ENCODE data around the gene PIGR. TPM values are rescaled to one million over a fixed set of nuclear protein-coding genes. Genes with fewer than 3 reads are reported as not detected.
A peak's percentile ranks its signal among the peaks of the same experiment; 100 is the strongest.

Gene PIGR
- total RNA-seq, 1 donor from 2014 or later, result not detected

GRCh38 chr1:206935491-206936067 is 10.7 kb downstream of the PIGR start:
- Mint-ChIP-seq H3K27me3 (ENCODE audit: unreplicated experiment) (peaks cover 4% of the 10 kb centered on the region), H3K4me1 (ENCODE audit: unreplicated experiment) (no peaks in the 10 kb centered on the region), H3K36me3 (ENCODE audit: unreplicated experiment) (no peaks in the 10 kb centered on the region), H3K9me3 (ENCODE audit: unreplicated experiment) (no peaks in the 10 kb centered on the region), H3K4me3 (ENCODE audit: unreplicated experiment) (no peak overlapping the region), H3K27ac (ENCODE audit: unreplicated experiment) (no peak overlapping the region)
- TF ChIP-seq, protein P1, sequence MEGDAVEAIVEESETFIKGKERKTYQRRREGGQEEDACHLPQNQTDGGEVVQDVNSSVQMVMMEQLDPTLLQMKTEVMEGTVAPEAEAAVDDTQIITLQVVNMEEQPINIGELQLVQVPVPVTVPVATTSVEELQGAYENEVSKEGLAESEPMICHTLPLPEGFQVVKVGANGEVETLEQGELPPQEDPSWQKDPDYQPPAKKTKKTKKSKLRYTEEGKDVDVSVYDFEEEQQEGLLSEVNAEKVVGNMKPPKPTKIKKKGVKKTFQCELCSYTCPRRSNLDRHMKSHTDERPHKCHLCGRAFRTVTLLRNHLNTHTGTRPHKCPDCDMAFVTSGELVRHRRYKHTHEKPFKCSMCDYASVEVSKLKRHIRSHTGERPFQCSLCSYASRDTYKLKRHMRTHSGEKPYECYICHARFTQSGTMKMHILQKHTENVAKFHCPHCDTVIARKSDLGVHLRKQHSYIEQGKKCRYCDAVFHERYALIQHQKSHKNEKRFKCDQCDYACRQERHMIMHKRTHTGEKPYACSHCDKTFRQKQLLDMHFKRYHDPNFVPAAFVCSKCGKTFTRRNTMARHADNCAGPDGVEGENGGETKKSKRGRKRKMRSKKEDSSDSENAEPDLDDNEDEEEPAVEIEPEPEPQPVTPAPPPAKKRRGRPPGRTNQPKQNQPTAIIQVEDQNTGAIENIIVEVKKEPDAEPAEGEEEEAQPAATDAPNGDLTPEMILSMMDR (IDR thresholded peaks at IDR 0.05), result peak; percentile 28
- DNase-seq (ENCODE audit: extremely low spot score, unreplicated experiment), result no peak

DNA sequence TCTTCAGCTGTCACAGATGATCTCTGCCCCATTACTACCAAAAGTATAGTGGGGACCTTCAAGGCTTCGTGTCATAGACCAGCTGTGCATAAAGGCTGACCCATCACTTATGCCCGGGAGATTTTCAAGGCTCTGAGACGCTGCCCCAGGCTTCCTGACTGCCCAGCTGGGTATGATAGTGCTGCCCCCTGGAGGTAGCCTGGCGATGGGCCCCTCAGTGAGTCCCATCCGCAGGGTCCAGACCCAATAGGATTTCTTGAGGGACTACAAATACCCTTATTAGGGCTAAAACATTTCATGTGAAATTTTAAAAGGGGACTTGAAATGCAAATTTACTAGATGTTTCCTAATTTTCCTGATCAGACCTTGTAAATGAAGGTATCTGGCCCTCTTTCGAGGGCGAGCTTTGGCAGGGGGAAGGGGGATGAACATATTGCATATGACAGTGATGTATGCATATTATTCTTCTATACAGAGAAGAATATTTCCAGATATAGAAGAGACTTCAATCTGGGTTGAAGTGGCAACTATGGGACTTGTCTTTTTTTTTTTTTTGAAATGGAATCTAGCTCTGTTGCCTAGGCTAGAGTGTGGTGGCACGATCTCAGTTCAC is 12.8 kb downstream of the PIGR start:
- TF ChIP-seq, protein P1 (IDR thresholded peaks at IDR 0.05), result peak; percentile 36
- H3K9me3 Mint-ChIP-seq (ENCODE audit: unreplicated experiment), result no peaks in the 10 kb centered on the region
- no peak overlapping the region for H3K4me3 Mint-ChIP-seq (ENCODE audit: unreplicated experiment)
- H3K27me3 Mint-ChIP-seq (ENCODE audit: unreplicated experiment), result no peaks in the 10 kb centered on the region
- no peaks in the 10 kb centered on the region for H3K4me1 Mint-ChIP-seq (ENCODE audit: unreplicated experiment)
- H3K36me3 Mint-ChIP-seq (ENCODE audit: unreplicated experiment), result no peaks in the 10 kb centered on the region
- H3K27ac Mint-ChIP-seq (ENCODE audit: unreplicated experiment), result no peak overlapping the region
- DNase-seq (ENCODE audit: extremely low spot score, unreplicated experiment), result no peak

- Mint-ChIP-seq H3K9me3 (ENCODE audit: unreplicated experiment) (no peaks in the 10 kb centered on the region), H3K27me3 (ENCODE audit: unreplicated experiment) (no peaks in the 10 kb centered on the region)
These were observed 14.1 kb downstream of the PIGR start for GRCh38 chr1:206932177-206932576.

DNA sequence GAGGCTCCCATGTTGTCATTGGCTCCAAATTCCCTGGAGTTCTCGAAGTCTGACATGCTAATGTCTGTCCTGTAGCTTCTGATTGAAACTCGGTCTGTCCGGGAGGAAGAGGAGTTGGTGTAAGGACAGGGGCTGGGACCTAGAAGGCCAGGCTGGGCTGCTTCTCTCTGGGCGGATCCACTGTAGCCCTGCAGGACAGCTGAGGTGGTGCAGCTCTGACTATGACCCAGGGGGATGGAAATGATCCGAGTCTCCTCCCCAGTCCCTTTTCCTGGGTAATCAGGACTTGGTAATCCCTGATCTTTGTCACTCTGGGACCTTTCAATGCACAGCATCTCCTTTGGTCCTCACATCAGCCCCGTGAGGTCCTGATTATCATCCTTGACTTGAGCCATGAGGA is 14.6 kb downstream of the PIGR start:
- DNase-seq (ENCODE audit: extremely low spot score, unreplicated experiment), result no peak
- Mint-ChIP-seq H3K4me3 (ENCODE audit: unreplicated experiment) (no peak overlapping the region), H3K36me3 (ENCODE audit: unreplicated experiment) (no peaks in the 10 kb centered on the region)

More at GRCh38 chr1:206932177-206932576, 14.1 kb downstream of the PIGR start:
- Mint-ChIP-seq H3K27ac (ENCODE audit: unreplicated experiment) (no peak overlapping the region), H3K4me1 (ENCODE audit: unreplicated experiment) (no peaks in the 10 kb centered on the region), H3K4me3 (ENCODE audit: unreplicated experiment) (no peak overlapping the region), H3K36me3 (ENCODE audit: unreplicated experiment) (no peaks in the 10 kb centered on the region)
- no peak for DNase-seq (ENCODE audit: extremely low spot score, unreplicated experiment)
- TF ChIP-seq, protein P1 (IDR thresholded peaks at IDR 0.05), result no peak

GRCh38 chr1:206930210-206930798 is 16.0 kb downstream of the PIGR start:
- DNase-seq (ENCODE audit: extremely low spot score, unreplicated experiment), result no peak
- Mint-ChIP-seq H3K27ac (ENCODE audit: unreplicated experiment) (no peak overlapping the region), H3K4me1 (ENCODE audit: unreplicated experiment) (no peaks in the 10 kb centered on the region), H3K27me3 (ENCODE audit: unreplicated experiment) (no peaks in the 10 kb centered on the region), H3K9me3 (ENCODE audit: unreplicated experiment) (no peaks in the 10 kb centered on the region), H3K36me3 (ENCODE audit: unreplicated experiment) (no peaks in the 10 kb centered on the region), H3K4me3 (ENCODE audit: unreplicated experiment) (no peak overlapping the region)
- TF ChIP-seq, protein P1 (IDR thresholded peaks at IDR 0.05), result no peak

More for the DNA sequence above, 14.6 kb downstream of the PIGR start:
- Mint-ChIP-seq H3K27me3 (ENCODE audit: unreplicated experiment) (no peaks in the 10 kb centered on the region), H3K27ac (ENCODE audit: unreplicated experiment) (no peak overlapping the region), H3K9me3 (ENCODE audit: unreplicated experiment) (no peaks in the 10 kb centered on the region), H3K4me1 (ENCODE audit: unreplicated experiment) (no peaks in the 10 kb centered on the region)
- TF ChIP-seq, protein P1 (IDR thresholded peaks at IDR 0.05), result no peak

Measured in osteocyte (in vitro differentiated cells).